Left colon (tissue), 2 donors: ENCODE measurements around the gene RNF44. TPM values are rescaled to one million over a fixed set of nuclear protein-coding genes. Genes with fewer than 3 reads are reported as not detected.

Source experiments
- ATAC-seq: fragments of 200-7000 bp; cut with Tn5 transposase; one replicate; pipeline ENCODE4 v1.9.1; 2020; ENCODE audit warnings: mild to moderate bottlenecking, moderate library complexity
- DNase-seq, 2 donors: peaks; one replicate each; pipeline ENCODE4 v3.0.0-alpha.2; 2020
- intact Hi-C, 2 donors: fragments of 100-400 bp; cut with DNase I in 1 of 2; cut with micrococcal nuclease in 1 of 2; formaldehyde crosslinking; loops; one replicate each; pipeline versions ENCODE4 v1.11.2 to v1.14.0; 2022; cut with DNase I, micrococcal nuclease
- total RNA-seq, 2 donors: library from RNA; stranded (reverse); fragmentation: NEBNext Ultra II Directional; extraction: Animal tissue kit (Norgen Biotek cat#: 25700); gene quantifications; one replicate each; pipeline ENCODE4 v1.2.1, GENCODE V29; 2021
- donor health status: DM: no; HTN: no; CAD: no.
- donor health status: DM: yes; HTN: yes; CAD: no.

Gene RNF44
- total RNA-seq, 2 donors from 2014 or later: 72.5 to 79.6 TPM

DNA sequence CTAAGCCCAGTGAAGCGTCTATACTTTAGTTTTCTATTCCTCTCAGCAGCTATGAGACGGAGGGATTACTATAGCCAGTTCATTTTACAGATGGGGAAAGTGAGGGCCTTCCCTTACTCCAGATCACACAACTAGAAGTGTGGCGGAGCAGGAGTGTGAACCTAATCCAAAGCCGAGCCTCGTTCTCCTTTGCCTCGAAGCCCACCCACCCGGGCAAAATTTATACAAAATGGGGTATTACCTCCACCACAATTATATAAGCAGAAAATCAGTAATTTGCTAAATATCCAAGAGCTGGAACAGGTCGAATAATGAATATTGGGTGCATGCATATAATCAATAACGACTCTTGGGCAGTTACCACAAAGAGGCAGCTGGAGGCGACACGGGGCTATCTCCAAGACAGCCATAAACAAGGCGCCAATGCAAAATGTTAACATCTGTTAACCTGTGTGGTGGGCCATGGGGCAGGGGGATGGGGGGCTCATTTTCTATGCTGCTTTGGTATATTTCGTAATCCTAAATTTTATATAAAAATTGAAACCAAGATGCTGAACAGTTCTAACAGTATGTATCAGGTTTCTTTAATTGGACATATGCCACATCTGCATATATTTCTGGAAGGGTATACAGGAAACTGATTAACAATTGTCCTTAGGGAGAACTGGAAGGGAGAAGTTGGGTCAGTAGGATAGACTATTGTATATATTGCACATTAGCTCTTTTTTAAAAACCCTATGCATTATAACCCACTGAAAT lies 1.2 kb upstream of the RNF44 start:
- ATAC-seq: no peak

DNA sequence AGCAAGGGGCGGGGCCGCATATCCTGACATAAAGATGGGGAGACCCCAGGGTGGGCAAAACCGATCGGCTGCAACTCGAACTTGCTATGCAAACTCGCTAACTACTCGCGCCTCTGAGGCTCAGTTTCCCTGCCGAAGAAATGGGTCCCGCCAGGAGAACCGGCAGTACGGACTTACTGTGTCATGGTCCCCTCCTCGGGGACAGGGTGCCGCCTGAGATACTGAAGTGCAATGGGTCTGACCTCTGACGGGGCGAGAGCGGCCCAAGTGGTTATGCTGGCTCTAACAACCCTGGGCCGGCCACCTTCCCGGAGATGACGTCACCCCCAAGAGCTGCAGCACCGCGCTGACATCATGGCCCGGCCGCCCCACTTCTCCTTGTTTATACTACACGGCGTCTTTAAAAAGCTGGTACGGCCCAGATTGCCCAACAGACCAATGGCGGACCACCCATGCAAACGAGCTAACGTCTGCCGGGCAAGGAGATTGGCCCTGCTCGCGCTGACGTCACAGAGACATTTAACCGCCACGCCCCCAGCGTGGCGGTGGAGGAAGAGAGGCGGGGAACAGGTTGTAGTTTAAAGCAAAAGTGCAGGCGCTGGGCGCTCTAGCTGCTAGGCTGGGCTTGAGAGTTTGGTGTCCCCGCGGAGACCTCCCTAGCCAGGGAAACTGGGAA lies 490 bp upstream of the RNF44 start:
- intact Hi-C loops: no loop called here
- peak; percentile 66 for ATAC-seq

More for the DNA sequence above, 1.2 kb upstream of the RNF44 start:
- DNase-seq: no peak
- intact Hi-C loops: no loop called here

DNA sequence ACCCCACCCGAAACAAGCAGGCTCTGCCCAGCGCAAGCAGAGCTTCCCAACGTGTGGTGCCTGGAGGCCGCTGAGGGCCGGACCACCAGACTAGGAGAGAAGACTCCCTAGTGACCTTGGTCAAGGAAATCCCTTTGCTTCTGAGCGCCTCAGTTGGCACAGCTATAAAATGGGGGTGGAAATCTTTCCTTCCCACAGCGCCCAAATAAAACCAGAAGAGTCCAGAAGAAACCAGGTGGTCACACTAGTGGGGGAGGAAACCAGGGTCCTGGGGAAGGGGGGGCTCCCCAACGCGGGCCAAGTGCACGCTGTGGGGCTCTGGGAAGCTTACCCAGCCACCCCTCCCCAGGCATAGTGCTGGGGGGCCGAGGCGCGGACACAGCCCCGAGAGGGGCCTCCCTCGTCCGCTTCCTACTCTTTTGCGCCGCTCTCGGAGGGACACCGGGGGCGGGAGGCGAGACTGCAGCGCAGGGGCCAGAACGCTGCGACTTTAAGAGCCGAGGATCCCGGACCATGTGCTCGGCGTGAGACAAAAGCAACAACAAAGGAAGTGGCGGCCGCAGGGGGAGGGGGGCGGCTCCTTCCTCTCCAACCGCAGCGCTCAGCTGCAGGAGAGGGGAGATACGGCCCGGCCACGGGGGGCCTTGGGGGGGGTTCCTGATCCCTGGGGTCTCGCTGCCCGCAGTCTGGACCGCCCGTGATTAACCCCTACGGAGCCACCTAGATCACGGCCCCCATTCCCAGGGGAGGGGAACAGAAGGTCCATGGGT lies 885 bp downstream of the RNF44 start:
- ATAC-seq: peak; percentile 45
- intact Hi-C loops: no loop called here
- DNase-seq: peak; percentile 86 to 89

More for the DNA sequence above, 490 bp upstream of the RNF44 start:
- peak; percentile 98 to 100 for DNase-seq

DNA sequence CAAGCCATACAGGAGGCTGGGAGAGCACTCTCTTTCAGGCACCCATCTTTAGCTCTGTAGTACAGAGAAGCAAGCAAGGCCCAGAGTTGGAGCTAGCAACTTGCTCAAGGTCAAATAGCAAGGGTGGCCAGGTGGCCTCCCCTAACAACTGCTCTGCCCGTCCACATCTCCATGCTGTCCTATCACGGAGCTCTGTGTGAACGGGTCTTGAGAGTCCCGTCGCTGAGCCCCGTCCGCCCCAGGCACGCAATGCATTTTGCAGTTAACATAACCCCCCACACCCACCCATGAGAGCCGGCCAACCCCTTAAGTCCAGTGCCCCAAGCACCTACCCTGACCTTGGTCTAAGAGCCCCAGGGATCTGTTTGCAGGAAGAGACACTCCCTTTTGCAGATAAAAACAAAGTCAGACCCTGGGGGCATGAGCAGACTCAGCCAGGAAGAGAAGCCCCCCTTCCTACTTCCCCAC lies 1.5 kb downstream of the RNF44 start:
- DNase-seq: peak in 1 of 2 donors; percentile 39
- peak; percentile 0 for ATAC-seq
- intact Hi-C loops: no loop called here

DNA sequence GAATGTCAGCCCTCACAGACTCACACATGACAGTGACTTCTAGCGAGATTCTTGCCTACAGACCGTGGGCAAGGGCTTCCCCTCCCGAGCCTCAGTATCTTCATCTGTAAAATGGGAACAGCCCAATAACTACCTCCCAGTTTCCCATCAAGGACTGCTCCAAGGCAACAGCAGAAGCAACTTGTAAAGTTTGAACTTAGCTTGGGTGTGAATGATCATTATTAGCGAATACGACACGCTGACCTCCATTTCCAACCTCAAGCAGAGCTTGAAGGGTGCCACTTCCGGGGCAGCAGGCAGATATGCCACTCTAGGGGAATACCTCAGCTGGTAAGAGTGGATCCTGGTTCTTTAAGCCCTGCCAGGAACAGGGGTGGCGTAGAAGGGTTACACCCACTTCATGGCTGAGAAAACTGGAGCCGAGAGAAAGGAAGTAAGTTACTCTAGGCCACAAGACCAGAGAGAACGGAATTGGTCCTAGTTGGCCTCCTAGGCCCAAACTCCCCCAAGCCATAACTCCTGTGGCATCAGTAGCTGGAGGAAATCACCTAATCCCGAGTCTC lies 2.0 kb downstream of the RNF44 start:
- DNase-seq: peak; percentile 64 to 84
- peak; percentile 47 for ATAC-seq
- intact Hi-C loops: no loop called here

DNA sequence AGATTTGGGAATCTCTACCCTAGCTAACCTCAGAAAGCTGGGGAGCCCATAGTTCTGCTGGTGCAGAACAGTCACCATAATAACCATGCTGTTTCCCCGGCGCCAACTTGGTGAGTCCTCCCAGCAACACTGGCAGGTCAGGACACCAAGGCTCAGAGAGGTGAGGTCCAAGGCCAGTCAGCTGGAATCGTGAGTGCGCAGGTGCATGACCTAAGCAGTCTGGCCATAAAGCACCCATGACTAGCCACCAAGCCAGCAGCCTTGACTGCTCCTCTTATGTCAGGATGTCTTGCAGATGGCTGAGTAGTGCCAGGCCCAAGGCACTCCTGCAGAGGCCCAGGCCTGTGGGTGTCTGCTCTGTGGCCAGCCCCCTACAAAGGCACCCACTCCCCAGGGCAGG lies 2.6 kb downstream of the RNF44 start:
- ATAC-seq (no peak), DNase-seq (peak; percentile 45 to 66)
- intact Hi-C loops: no loop called here

DNA sequence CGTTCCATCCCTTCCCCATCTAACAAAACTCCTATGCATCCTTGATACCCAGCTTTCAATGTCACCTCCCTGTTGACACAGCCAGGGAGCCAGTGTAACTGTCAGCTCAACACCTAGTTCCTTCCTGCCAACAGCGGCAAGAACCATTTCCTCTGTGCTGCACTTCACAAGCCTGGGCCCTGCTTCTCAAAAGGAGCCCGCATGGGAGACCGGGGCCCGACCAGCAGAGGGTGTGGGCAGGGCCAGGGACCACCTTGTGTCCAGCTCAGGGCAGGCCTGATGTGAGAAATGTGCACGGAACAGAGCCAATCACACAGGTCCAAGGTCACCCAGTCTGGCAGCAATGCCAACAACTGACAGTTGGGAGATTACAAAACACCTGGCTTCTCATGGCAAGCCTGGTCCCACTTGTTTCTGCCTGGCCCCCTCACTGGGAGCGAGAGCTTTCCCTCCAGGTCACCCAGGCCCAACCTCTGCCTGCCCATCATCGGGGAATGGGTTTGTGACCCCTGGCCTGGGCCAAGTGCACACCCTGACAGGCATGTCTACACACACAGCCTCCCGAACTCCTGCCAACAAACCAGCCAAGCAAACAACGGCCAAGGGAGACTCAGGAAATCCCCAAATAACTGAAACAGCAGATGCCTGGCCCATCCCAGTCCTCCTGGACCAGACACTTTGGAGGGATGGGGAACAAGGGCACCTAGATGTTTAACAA lies 3.1 kb downstream of the RNF44 start:
- intact Hi-C loops: no loop called here
- peak in 1 of 2 donors; percentile 49 for DNase-seq
- ATAC-seq: no peak

DNA sequence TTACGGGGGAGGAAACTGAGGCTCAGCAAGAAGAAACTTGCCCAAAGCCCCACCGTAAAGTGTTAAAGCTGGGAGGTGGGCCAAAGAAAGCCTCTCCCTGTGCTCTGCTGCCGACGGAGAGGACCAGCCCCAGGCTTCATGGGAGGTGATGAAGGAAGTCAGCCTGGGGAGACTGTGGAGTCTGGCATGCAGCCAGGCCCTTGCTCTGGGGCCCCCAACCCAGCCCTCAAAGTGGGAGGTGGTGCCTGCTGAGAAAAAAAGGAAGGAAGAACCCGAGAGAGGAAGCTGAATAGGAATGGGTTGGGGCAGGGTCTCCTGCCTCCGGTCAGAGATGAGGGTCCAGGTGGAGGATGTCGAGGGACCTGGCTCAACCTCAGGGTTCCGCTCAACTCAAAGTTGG lies 3.8 kb downstream of the RNF44 start:
- ATAC-seq: no peak
- peak in 1 of 2 donors; percentile 57 for DNase-seq
- intact Hi-C loops: no loop called here

DNA sequence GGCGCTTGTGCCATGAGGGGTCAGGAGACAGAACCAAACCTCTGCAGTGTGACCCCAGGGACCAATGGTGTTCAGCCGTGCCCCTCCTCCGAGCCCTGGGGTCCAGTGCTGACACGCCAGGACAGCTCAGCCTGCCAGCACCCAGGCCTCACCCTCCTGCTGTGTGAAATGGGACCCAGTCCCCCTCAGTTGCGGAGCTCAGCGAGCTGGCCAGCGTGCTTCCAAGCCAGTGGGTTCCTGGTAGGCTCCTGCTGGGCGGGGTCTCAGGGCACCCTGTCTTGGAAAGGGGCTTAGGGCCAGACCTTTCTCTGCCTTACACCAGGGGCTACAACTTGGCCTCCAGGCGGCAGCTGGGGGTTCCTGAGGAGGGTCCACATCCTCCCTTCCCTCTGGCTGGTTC lies 4.4 kb downstream of the RNF44 start:
- no peak for DNase-seq
- no peak for ATAC-seq
- intact Hi-C loops: no loop called here

DNA sequence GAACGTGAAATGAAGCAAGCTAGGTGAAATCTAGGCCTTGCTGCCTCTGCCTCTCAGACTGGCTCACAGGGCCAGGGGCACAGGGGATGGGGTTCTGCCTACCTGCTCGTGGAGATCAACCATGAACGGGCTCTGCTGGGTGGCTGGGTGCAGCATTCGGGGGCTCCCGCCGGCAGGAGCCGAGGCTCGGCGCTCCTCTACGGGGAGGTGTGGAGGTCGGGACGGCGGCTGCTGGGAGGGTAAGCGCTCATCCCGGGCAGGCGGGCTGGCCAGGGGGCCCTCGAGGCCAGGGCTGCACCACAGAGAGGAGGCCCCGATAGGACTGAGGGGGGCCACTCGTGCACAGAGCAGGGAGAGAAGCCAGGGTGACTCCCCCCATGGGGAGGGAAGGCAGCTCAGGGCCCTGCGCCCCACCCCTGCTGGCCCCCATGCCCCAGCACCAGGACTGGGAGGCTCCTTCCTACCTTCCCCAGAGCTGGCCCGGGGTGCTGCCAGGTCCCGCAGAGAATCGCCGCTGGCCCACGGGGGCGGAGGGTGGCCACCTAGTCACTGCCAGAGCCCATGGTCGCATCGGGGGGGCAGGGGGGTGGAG lies 5.2 kb downstream of the RNF44 start:
- ATAC-seq (no peak), DNase-seq (no peak)
- intact Hi-C loops: no loop called here

DNA sequence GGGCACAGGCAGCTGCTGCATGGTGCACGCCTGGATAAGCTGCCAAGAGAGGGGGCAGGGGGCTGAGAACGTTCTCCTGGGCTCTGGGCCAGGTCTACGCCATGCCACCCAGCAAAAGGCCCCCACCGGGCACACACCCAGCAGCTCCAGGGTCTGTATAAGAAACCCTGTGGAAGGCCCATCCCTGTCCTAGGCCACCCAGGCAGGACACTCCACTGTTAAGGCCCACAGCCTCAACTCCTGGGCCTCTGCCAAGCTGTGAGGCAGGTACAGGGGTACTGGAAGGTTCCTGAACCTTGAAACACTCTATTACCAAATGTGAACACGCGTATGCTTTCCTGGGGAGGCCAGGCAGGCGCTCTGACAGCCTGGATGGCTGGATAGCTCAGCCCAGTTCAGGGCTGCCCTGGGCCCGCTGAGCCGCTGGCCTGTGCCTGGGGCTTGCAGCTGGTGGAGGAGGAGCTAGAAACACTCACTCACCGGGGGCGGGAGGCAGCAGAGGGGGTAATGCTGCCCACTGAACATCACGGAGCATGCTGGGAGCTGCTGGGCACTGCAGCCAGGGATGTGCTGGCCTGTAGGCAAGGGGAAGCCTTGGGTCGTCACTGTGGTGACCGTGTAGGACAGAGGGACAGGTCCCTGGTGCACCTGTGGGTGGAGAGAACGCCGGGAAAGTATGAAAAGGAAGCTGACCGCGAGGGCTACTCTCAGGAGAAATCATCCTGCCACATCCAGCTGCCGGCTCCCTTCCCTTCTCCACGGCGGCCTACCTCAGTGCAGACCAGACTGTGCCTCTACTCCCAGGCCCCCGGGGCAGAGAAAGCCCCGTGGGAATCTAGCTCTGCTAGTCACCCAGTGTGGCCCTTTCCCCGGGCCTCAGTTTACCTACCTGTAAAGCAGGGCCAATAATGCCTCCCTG lies 6.0 kb downstream of the RNF44 start:
- ATAC-seq (no peak), DNase-seq (no peak)
- intact Hi-C loops: no loop called here

DNA sequence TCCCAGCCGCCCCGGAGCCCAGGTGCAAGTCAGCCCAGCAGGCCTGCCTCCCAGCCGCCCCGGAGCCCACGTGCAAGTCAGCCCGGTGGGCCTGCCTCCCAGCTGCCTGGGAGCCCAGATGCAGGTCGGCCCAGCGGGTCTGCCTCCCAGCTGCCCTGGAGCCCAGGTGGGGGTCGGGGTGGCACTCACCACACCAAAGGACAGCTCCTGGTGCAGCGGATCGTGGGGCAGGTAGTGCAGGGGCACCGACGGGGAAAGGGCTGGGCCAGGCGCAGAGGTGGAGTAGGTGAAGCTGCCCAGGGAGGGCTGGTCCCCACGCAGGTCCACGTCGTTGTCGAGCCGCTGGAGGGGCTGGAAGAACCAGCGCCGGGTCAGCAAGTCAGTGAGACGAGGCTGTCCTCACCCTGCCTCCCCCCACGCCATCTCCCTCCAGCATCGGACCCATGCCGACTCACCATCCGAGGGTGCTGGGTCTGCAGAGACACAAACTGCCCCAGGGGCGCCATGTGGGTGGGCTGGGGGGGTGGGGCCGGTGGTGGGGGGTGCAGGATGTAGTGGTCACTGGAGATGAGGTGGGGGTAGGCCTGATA lies 6.7 kb downstream of the RNF44 start:
- ATAC-seq (no peak), DNase-seq (no peak)
- intact Hi-C loops: no loop called here

DNA sequence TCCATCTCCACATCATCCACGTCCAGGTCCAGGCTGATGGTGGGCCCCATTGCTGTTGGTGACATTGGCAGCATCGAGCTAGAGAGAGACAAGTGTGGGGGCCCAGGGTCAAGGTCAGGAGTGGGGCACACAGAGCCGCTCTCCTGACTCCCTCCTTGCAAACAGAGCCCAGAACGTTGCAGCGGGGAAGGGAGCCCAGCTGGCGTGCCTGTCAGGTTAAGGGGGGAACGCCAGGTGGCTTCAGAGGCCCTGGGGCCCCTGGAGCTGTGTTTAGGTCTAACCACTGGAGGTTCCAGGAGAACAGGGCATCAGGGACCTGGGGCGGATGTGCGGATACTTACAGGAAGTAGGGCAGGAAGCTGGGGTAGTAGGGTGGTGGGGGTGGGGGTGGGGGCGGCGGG lies 7.5 kb downstream of the RNF44 start:
- intact Hi-C loops: no loop called here
- ATAC-seq: no peak
- DNase-seq: peak in 1 of 2 donors; percentile 35

DNA sequence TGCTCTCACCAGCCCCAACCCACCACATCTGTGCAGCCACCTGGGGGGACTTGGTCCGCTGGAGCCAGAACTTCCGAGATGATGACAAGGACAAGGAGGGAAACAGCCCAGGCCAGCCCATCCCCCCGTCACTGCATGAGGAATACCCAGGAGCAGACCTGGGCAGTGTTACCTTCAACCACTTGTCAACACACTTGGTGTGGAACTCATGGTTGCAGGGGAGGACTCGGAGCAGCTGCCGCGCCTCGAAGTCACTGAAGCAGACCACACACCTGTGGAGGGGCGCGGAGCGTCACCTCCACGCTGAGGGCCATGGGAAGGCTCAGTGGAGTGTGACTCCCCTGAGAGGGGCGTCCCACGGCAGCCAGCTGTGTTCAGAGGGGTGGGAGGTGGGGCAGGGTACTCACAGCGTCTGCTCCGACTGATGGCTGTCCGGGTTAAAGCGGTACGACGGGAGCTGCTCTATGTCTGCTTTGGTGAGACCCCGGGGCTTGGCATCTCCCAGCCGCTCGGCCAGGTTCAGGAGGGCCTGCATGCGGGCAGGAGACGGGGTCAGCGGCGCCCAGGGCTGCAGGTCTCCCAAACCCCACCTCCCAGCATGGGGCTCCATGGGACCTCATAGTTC lies 8.0 kb downstream of the RNF44 start:
- no peak for ATAC-seq
- intact Hi-C loops: no loop called here
- DNase-seq: no peak

DNA sequence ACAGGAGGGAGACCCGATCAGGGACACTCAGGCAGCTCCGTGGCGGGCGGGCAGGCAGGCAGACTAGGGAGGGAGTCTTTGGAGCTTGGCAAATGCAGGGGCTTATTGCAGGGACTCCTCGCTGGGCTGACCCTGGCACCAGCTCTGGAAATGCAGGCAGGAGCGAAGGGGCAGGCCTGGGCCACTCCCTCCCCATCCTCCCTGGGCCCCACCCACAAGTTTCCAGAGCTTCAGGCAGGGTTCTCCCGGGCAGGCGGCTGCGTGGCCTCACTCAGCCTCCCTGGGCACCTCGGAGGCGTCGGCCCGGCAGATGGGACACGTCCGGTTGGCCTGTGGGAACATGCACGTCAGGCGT lies 8.5 kb downstream of the RNF44 start:
- intact Hi-C loops: no loop called here
- DNase-seq: no peak
- no peak for ATAC-seq

DNA sequence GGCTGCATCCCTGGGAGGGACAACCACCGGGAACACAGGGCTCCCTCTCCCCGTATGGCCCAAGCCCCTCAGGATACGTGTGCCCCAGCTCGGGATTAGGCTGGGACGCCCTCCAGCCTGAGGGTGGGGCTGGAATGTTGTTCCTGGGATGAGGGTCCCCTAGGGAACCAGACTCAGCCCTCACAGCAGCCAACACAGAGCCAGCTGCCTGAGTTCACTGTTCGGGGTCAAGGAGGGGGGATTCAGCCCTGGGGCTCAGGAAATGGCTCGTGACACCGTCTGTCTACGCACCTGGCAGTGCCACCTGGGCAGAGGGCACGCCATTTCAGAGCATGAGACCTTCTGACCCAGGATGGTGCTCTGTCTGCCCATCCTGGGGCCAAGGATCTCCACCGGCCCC lies 8.9 kb downstream of the RNF44 start:
- DNase-seq (no peak), ATAC-seq (no peak)
- intact Hi-C loops: no loop called here
